BLaER1 treated with 17β-estradiol and CSF1 and Interleukin-3, amounts not matched to agents 10 nM and 100 nM (cell line): ENCODE results near the gene TMEM222.

ENCODE experiments used
- H3K27ac ChIP-seq, 11 experiments: shearing (Covaris generic); formaldehyde crosslinking; 2 replicates each; pipeline ENCODE4 v1.8.1; 2022
- H3K27me3 ChIP-seq, 11 experiments: shearing (Covaris generic); formaldehyde crosslinking; 2 replicates each; pipeline ENCODE4 v1.8.1; 2022
- H3K36me3 ChIP-seq, 11 experiments: shearing (Covaris generic); formaldehyde crosslinking; 2 replicates each; pipeline ENCODE4 v1.8.1; 2022
- H3K4me1 ChIP-seq, 10 experiments: shearing (Covaris generic); formaldehyde crosslinking; 2 replicates each; pipeline ENCODE4 v1.8.1; 2022
- H3K4me2 ChIP-seq, 11 experiments: shearing (Covaris generic); formaldehyde crosslinking; 2 replicates each; pipeline ENCODE4 v1.8.1; 2022
- H3K4me3 ChIP-seq, 10 experiments: shearing (Covaris generic); formaldehyde crosslinking; 2 replicates each; pipeline ENCODE4 v1.8.1; 2022
- H3K9ac ChIP-seq, 11 experiments: shearing (Covaris generic); formaldehyde crosslinking; 2 replicates each; pipeline ENCODE4 v1.8.1; 2022
- H3K9me3 ChIP-seq, 11 experiments: shearing (Covaris generic); formaldehyde crosslinking; replicated peaks in 1 of 11; 2 replicates each; pipeline ENCODE4 v1.8.1; 2022
- H4K20me1 ChIP-seq, 11 experiments: shearing (Covaris generic); formaldehyde crosslinking; 2 replicates each; pipeline ENCODE4 v1.8.1; 2022
- Cebpa-rat ChIP-seq, 11 experiments: shearing (Covaris generic); IDR thresholded peaks; 2 replicates each; pipeline ENCODE4 v1.8.1; 2022

Gene TMEM222

DNA sequence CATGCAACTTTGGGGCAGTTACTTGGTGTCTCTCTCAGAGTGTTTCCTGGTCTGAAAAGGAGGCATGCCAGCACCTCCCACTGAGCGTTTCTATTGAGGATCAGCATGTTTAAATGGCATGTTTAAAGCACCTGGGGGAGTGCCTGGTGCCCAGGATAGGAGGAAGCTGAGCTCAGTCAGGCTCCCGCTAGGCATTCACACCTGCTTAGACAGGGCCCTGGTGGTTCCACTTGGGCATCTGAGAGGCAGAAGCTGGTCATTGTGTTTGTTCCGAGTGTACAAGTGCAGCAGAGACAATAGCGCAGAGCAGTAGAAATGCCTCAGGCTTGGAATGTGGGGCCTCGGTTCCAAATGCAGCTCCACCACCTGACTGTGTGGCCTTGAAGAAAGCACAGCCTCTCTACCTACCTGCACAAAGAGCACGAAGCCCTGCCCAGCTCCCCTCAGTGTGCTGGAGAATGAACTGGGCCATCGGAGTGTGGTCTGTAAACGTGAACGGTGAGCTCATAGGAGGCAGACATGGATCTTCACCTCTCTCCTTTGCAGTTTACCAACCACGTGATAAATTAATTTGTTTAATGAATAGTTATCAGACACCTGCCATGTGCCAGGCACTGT lies 20.3 kb upstream of the TMEM222 start:
- Histone ChIP-seq H3K27ac (peak overlapping the region in 8 of 11 experiments; percentile 70 to 91 (median 86); a peak in 15 of 22 replicates), H3K4me3 (peak overlapping the region in 2 of 10 experiments; percentile 21 to 35; a peak in 1 of 20 replicates), H3K9ac (peak overlapping the region in 9 of 11 experiments; percentile 65 to 77 (median 72); a peak in 18 of 22 replicates), H3K9me3 (no peaks in the 10 kb centered on the region), H3K4me1 (peaks cover 42 to 59% (median 49%) of the 10 kb centered on the region in 10 experiments), H3K27me3 (no peaks in the 10 kb centered on the region), H4K20me1 (peaks cover 0 to 4% (median 0%) of the 10 kb centered on the region in 11 experiments; a peak in 2 of 22 replicates), H3K4me2 (peak overlapping the region; percentile 80 to 97 (median 87); a peak in 21 of 22 replicates), H3K36me3 (peaks cover 29 to 82% (median 62%) of the 10 kb centered on the region in 11 experiments)
- no peak for TF ChIP-seq Cebpa-rat (IDR thresholded peaks at IDR 0.05)

- no peak overlapping the region for H3K4me2 ChIP-seq
- peaks cover 21 to 74% (median 54%) of the 10 kb centered on the region in 11 experiments for H3K36me3 ChIP-seq
- H3K27me3 ChIP-seq = no peaks in the 10 kb centered on the region
- TF ChIP-seq Cebpa-rat (IDR thresholded peaks at IDR 0.05) = no peak
- H3K9me3 ChIP-seq = no peaks in the 10 kb centered on the region
- no peak overlapping the region for H3K27ac ChIP-seq
- H3K4me1 ChIP-seq = peaks cover 52 to 68% (median 58%) of the 10 kb centered on the region in 10 experiments
- H3K4me3 ChIP-seq = no peak overlapping the region
- H3K9ac ChIP-seq = no peak overlapping the region
- peaks cover 0 to 4% (median 0%) of the 10 kb centered on the region in 11 experiments; a peak in 3 of 22 replicates for H4K20me1 ChIP-seq
Observed at GRCh38 chr1:27302612-27303011, 19.4 kb upstream of the TMEM222 start.

DNA sequence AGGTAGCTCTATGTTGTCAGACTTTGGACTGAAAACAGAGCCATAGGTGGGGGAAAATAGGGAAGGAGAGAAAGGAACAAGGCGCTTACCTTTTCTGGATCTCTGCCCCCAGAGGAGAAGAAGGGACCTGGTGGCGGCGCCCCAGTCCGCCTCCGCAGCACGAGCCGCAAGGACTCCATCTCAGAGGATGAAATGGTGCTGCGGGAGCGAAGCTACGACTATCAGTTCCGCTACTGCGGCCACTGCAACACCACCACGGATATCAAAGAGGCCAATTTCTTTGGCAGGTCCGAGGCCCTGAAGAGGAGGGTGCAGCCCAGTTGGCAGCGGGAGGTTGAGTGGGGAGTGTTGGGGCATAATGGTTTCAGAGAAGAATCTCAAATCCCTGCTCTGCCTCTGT lies 18.5 kb upstream of the TMEM222 start:
- Histone ChIP-seq H4K20me1 (peaks cover 0 to 4% (median 0%) of the 10 kb centered on the region in 11 experiments; a peak in 3 of 22 replicates), H3K27ac (no peak overlapping the region), H3K9ac (0 out of 22 replicates have a peak overlapping the region, but pooled peaks of 1 of the 11 experiments have one; percentile 18), H3K4me1 (peaks cover 51 to 67% (median 61%) of the 10 kb centered on the region in 10 experiments), H3K9me3 (no peaks in the 10 kb centered on the region), H3K4me2 (no peak overlapping the region), H3K27me3 (no peaks in the 10 kb centered on the region), H3K36me3 (peaks cover 12 to 65% (median 45%) of the 10 kb centered on the region in 11 experiments; a peak in 21 of 22 replicates), H3K4me3 (no peak overlapping the region)
- no peak for TF ChIP-seq Cebpa-rat (IDR thresholded peaks at IDR 0.05)

- H4K20me1 ChIP-seq = no peaks in the 10 kb centered on the region; a peak in 3 of 22 replicates
- H3K9ac ChIP-seq = peak overlapping the region in 9 of 11 experiments; percentile 0 to 71 (median 58); a peak in 15 of 22 replicates
- no peak overlapping the region for H3K4me3 ChIP-seq
- H3K9me3 ChIP-seq = no peaks in the 10 kb centered on the region
- peaks cover 25 to 42% (median 38%) of the 10 kb centered on the region in 10 experiments for H3K4me1 ChIP-seq
- H3K27me3 ChIP-seq = no peaks in the 10 kb centered on the region
- H3K4me2 ChIP-seq = peak overlapping the region; percentile 49 to 90 (median 72); a peak in 20 of 22 replicates
- TF ChIP-seq Cebpa-rat (IDR thresholded peaks at IDR 0.05) = no peak
- peaks cover 11 to 59% (median 33%) of the 10 kb centered on the region in 11 experiments; a peak in 19 of 22 replicates for H3K36me3 ChIP-seq
- peak overlapping the region in 9 of 11 experiments; percentile 2 to 75 (median 62); a peak in 15 of 22 replicates for H3K27ac ChIP-seq
Observed at GRCh38 chr1:27306071-27306470, 15.9 kb upstream of the TMEM222 start.

- H3K9me3 ChIP-seq = no peaks in the 10 kb centered on the region
- H3K9ac ChIP-seq = peak overlapping the region; percentile 10 to 71 (median 58); a peak in 18 of 22 replicates
- TF ChIP-seq Cebpa-rat (IDR thresholded peaks at IDR 0.05) = no peak
- no peaks in the 10 kb centered on the region for H3K27me3 ChIP-seq
- peak overlapping the region in 9 of 11 experiments; percentile 30 to 75 (median 62); a peak in 18 of 22 replicates for H3K27ac ChIP-seq
- peak overlapping the region in 1 of 10 experiments; percentile 14; a peak in 1 of 20 replicates for H3K4me3 ChIP-seq
- H3K4me1 ChIP-seq = peaks cover 16 to 31% (median 28%) of the 10 kb centered on the region in 10 experiments
- H4K20me1 ChIP-seq = no peaks in the 10 kb centered on the region; a peak in 1 of 22 replicates
- H3K4me2 ChIP-seq = peak overlapping the region; percentile 49 to 90 (median 72)
- H3K36me3 ChIP-seq = peaks cover 6 to 50% (median 27%) of the 10 kb centered on the region in 11 experiments; a peak in 19 of 22 replicates
Observed at GRCh38 chr1:27306892-27307761, 14.8 kb upstream of the TMEM222 start.

GRCh38 chr1:27307874-27308598 lies 13.9 kb upstream of the TMEM222 start:
- H3K4me3 ChIP-seq = no peak overlapping the region
- peak in 3 of 11 experiments; percentile 31 to 66 (median 57); a peak in 3 of 22 replicates for TF ChIP-seq Cebpa-rat (IDR thresholded peaks at IDR 0.05)

GRCh38 chr1:27314169-27314568 lies 7.8 kb upstream of the TMEM222 start:
- H3K36me3 ChIP-seq = peaks cover 0 to 5% (median 0%) of the 10 kb centered on the region in 11 experiments; a peak in 1 of 22 replicates
- no peak overlapping the region for H3K27ac ChIP-seq
- peaks cover 0 to 17% (median 0%) of the 10 kb centered on the region in 10 experiments; a peak in 6 of 20 replicates for H3K4me1 ChIP-seq
- H3K9me3 ChIP-seq = no peaks in the 10 kb centered on the region
- H3K27me3 ChIP-seq = no peaks in the 10 kb centered on the region
- H3K4me3 ChIP-seq = no peak overlapping the region
- no peak overlapping the region for H3K9ac ChIP-seq
- TF ChIP-seq Cebpa-rat (IDR thresholded peaks at IDR 0.05) = no peak
- H4K20me1 ChIP-seq = no peaks in the 10 kb centered on the region
- peak overlapping the region in 2 of 11 experiments; percentile 31 to 36; a peak in 3 of 22 replicates for H3K4me2 ChIP-seq

More at GRCh38 chr1:27307874-27308598, 13.9 kb upstream of the TMEM222 start:
- Histone ChIP-seq H3K36me3 (peaks cover 0 to 42% (median 24%) of the 10 kb centered on the region in 11 experiments; a peak in 17 of 22 replicates), H3K27me3 (no peaks in the 10 kb centered on the region), H3K4me1 (peaks cover 16 to 31% (median 28%) of the 10 kb centered on the region in 10 experiments), H4K20me1 (no peaks in the 10 kb centered on the region; a peak in 1 of 22 replicates), H3K4me2 (peak overlapping the region in 8 of 11 experiments; percentile 60 to 90 (median 80); a peak in 16 of 22 replicates), H3K9me3 (no peaks in the 10 kb centered on the region), H3K27ac (peak overlapping the region in 7 of 11 experiments; percentile 62 to 75 (median 69); a peak in 11 of 22 replicates), H3K9ac (peak overlapping the region in 6 of 11 experiments; percentile 48 to 71 (median 61); a peak in 11 of 22 replicates)

DNA sequence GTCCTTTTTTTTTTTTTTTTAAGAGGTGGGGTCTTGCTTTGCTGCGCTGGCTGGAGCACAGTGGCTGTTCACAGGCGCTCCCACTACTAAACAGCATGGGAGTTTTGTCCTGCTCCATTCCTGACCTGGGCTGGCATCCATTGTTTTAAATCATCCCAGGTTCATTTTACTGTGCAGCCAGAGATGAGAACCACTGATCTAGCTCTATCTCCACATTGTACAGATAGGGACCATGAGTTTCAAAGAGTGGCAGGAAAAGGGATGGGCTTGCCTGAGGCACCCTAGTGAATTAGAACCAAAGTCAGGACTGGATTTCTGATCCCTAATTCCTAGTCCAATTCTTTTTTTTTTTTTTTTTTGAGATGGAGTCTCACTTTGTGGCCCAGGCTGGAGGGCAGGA lies 7.2 kb upstream of the TMEM222 start:
- H3K4me1 ChIP-seq = peaks cover 0 to 19% (median 0%) of the 10 kb centered on the region in 10 experiments; a peak in 6 of 20 replicates
- H3K9ac ChIP-seq = no peak overlapping the region
- H3K36me3 ChIP-seq = peaks cover 0 to 5% (median 0%) of the 10 kb centered on the region in 11 experiments; a peak in 1 of 22 replicates
- H3K4me3 ChIP-seq = no peak overlapping the region
- no peaks in the 10 kb centered on the region for H3K27me3 ChIP-seq
- no peaks in the 10 kb centered on the region for H3K9me3 ChIP-seq
- no peak overlapping the region for H3K27ac ChIP-seq
- TF ChIP-seq Cebpa-rat (IDR thresholded peaks at IDR 0.05) = no peak
- H3K4me2 ChIP-seq = no peak overlapping the region
- H4K20me1 ChIP-seq = no peaks in the 10 kb centered on the region
